Measurements from ENCODE around the gene STPG1. TPM values are rescaled to one million over a fixed set of nuclear protein-coding genes. Genes with fewer than 3 reads are reported as not detected.

Gene STPG1
- total and polyA plus RNA-seq, 9 of the 15 experiments (the other 6 are each of a cell fraction or from before 2014, with no cell fraction given): 5.0 to 11.9 (median 8.3) TPM

DNA sequence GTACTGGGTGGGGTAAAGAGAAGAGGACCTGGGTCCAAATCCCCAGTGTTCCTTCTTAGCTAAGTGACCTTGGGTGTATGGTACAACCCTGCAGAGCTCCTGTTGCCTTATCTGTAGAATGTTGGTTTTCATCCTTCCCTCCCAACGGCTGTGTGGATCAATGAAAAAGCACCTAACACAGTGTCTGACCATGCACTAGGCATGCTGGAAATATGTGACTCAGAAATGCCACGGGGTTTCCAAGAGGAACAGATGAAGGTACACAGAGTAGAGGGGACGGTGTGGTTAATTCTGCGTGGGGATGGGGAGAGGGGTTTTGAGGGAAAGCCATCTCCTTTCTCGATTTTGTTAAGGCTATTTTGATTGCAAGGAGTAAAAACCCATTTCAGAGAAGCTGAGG is 10.6 kb upstream of the STPG1 start:
- Histone ChIP-seq H3K4me1 (replicated peaks in 1 of 2; ENCODE audit: control insufficient read depth in 2 of 2, insufficient read depth in 2 of 2, low read length in 2 of 2) (peaks cover 8 to 10% of the 10 kb centered on the region in 2 experiments; a peak in 4 of 5 replicates), H3K79me2 (ENCODE audit: control insufficient read depth, insufficient read depth, low read length) (no peaks in the 10 kb centered on the region), H3K9me3 (replicated peaks; ENCODE audit: control insufficient read depth, insufficient read depth, low read depth, low read length) (no peaks in the 10 kb centered on the region), H2AFZ (ENCODE audit: low read depth, low read length) (no peak overlapping the region), H3K4me2 (ENCODE audit: insufficient read depth, low read length) (no peak overlapping the region), H3K27ac (ENCODE audit: extremely low read depth, low read depth, low read length) (no peak overlapping the region), H3K9ac (ENCODE audit: insufficient read depth in 1 of 2, low read depth in 2 of 2, low read length in 2 of 2) (no peak overlapping the region), H3K27me3 (ENCODE audit: control insufficient read depth in 2 of 2, insufficient read depth in 2 of 2, low read length in 2 of 2) (no peaks in the 10 kb centered on the region), H4K20me1 (replicated peaks; ENCODE audit: control insufficient read depth, insufficient read depth, low read length) (peaks cover 8% of the 10 kb centered on the region; the same call in 1 of the 2 replicates), H3K36me3 (ENCODE audit: control insufficient read depth, insufficient read depth, low read length) (peaks cover 44% of the 10 kb centered on the region), H3K4me3 (no peak overlapping the region), H3K9me1 (ENCODE audit: control insufficient read depth, insufficient read depth, low read length) (no peaks in the 10 kb centered on the region)
- ChIA-PET CTCF (ENCODE audit: low intra/inter-chr PET ratio) (no interaction called here), POLR2A (interaction anchor here (2.6 to 2.8 kb wide), 2 partner anchors 9 to 14 kb away, joined by 14 to 21 read pairs; partner anchors contain the start of gene NIPAL3)
- in situ Hi-C loops (cut with MboI) (no loop called here), intact Hi-C loops (cut with micrococcal nuclease) (no loop called here)
- WGBS (ENCODE audit: insufficient coverage, low coverage, missing lambda C conversion rate): 60% methylated on average over 5 of the region's 5 CpGs
- BruUV-seq (replicated peaks): no TSS peak
- DNase-seq (ENCODE audit: extremely low read depth in 1 of 4, low spot score in 3 of 4) (no peak), ATAC-seq (no peak), FAIRE-seq (no peak)
- TF ChIP-seq, protein P1, sequence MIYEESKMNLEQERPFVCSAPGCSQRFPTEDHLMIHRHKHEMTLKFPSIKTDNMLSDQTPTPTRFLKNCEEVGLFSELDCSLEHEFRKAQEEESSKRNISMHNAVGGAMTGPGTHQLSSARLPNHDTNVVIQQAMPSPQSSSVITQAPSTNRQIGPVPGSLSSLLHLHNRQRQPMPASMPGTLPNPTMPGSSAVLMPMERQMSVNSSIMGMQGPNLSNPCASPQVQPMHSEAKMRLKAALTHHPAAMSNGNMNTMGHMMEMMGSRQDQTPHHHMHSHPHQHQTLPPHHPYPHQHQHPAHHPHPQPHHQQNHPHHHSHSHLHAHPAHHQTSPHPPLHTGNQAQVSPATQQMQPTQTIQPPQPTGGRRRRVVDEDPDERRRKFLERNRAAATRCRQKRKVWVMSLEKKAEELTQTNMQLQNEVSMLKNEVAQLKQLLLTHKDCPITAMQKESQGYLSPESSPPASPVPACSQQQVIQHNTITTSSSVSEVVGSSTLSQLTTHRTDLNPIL (CRISPR knock-in tag; IDR thresholded peaks at IDR 0.05): no peak
- no peak for TF ChIP-seq DNMT1 (IDR thresholded peaks at IDR 0.05)
- no peak for TF ChIP-seq XRCC5 (IDR thresholded peaks at IDR 0.05; ENCODE audit: low read depth, low read length)
- no peak for TF ChIP-seq MYBL2 (IDR thresholded peaks at IDR 0.05; ENCODE audit: low read depth)
- no peak for TF ChIP-seq MYBL2 (CRISPR knock-in tag; IDR thresholded peaks at IDR 0.05; ENCODE audit: borderline replicate concordance)
- TF ChIP-seq LEF1 (IDR thresholded peaks at IDR 0.05): no peak
- TF ChIP-seq, protein P2, sequence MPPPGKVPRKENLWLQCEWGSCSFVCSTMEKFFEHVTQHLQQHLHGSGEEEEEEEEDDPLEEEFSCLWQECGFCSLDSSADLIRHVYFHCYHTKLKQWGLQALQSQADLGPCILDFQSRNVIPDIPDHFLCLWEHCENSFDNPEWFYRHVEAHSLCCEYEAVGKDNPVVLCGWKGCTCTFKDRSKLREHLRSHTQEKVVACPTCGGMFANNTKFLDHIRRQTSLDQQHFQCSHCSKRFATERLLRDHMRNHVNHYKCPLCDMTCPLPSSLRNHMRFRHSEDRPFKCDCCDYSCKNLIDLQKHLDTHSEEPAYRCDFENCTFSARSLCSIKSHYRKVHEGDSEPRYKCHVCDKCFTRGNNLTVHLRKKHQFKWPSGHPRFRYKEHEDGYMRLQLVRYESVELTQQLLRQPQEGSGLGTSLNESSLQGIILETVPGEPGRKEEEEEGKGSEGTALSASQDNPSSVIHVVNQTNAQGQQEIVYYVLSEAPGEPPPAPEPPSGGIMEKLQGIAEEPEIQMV (tag; conservative IDR thresholded peaks at IDR 0.05; ENCODE audit: low read depth): no peak
- no peak for TF ChIP-seq ARID1B (IDR thresholded peaks at IDR 0.05)
- TF ChIP-seq MAFK (IDR thresholded peaks at IDR 0.05; ENCODE audit: low read length): no peak
- TF ChIP-seq, protein P3, sequence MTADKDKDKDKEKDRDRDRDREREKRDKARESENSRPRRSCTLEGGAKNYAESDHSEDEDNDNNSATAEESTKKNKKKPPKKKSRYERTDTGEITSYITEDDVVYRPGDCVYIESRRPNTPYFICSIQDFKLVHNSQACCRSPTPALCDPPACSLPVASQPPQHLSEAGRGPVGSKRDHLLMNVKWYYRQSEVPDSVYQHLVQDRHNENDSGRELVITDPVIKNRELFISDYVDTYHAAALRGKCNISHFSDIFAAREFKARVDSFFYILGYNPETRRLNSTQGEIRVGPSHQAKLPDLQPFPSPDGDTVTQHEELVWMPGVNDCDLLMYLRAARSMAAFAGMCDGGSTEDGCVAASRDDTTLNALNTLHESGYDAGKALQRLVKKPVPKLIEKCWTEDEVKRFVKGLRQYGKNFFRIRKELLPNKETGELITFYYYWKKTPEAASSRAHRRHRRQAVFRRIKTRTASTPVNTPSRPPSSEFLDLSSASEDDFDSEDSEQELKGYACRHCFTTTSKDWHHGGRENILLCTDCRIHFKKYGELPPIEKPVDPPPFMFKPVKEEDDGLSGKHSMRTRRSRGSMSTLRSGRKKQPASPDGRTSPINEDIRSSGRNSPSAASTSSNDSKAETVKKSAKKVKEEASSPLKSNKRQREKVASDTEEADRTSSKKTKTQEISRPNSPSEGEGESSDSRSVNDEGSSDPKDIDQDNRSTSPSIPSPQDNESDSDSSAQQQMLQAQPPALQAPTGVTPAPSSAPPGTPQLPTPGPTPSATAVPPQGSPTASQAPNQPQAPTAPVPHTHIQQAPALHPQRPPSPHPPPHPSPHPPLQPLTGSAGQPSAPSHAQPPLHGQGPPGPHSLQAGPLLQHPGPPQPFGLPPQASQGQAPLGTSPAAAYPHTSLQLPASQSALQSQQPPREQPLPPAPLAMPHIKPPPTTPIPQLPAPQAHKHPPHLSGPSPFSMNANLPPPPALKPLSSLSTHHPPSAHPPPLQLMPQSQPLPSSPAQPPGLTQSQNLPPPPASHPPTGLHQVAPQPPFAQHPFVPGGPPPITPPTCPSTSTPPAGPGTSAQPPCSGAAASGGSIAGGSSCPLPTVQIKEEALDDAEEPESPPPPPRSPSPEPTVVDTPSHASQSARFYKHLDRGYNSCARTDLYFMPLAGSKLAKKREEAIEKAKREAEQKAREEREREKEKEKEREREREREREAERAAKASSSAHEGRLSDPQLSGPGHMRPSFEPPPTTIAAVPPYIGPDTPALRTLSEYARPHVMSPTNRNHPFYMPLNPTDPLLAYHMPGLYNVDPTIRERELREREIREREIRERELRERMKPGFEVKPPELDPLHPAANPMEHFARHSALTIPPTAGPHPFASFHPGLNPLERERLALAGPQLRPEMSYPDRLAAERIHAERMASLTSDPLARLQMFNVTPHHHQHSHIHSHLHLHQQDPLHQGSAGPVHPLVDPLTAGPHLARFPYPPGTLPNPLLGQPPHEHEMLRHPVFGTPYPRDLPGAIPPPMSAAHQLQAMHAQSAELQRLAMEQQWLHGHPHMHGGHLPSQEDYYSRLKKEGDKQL (CRISPR knock-in tag; IDR thresholded peaks at IDR 0.05; ENCODE audit: borderline replicate concordance): no peak
- no peak for TF ChIP-seq BDP1 (IDR thresholded peaks at IDR 0.05; ENCODE audit: insufficient read depth, insufficient read length)
- no peak for TF ChIP-seq SRF (CRISPR knock-in tag; IDR thresholded peaks at IDR 0.05)
- no peak for TF ChIP-seq TAF7 (tag; IDR thresholded peaks at IDR 0.05)
- TF ChIP-seq CEBPG (CRISPR knock-in tag; IDR thresholded peaks at IDR 0.05): no peak
- no peak for TF ChIP-seq CEBPG (tag; conservative IDR thresholded peaks at IDR 0.05 in 1 of 2, IDR thresholded peaks at IDR 0.05 in 1 of 2)
